Measurements from ENCODE around the gene MS4A12.
"Not testable (repeated sequence)": the region's sequence is repeated elsewhere in the genome, so short reads cannot be mapped to it uniquely, and the experiment has no call there.

Gene MS4A12
- total RNA-seq: 0 reads per million in 3 donors

GRCh38 chr11:60492488-60493009, at the start of gene MS4A12:
MS4A12 (plus strand) TSS chr11:60492778; CDS start chr11:60497319, 4,541 bp downstream.
- Histone ChIP-seq H3K4me1 (ENCODE audit: control insufficient read depth, insufficient read depth, low read length, poor library complexity, severe bottlenecking) (no peaks in the 10 kb centered on the region), H3K4me3 (ENCODE audit: insufficient read depth, low read depth, low read length, poor library complexity, severe bottlenecking) (no peak within 1 kb of the TSS), H3K36me3 (ENCODE audit: control insufficient read depth, insufficient read depth, low read length) (no peaks in the 10 kb centered on the region), H3K27ac (ENCODE audit: insufficient read depth, low read length, poor library complexity, severe bottlenecking) (no peak within 1 kb of the TSS), H3K9me3 (ENCODE audit: control insufficient read depth, low read length) (no peaks in the 10 kb centered on the region), H3K27me3 (replicated peaks; ENCODE audit: control insufficient read depth, insufficient read depth, low read length, poor library complexity, severe bottlenecking) (no peaks in the 10 kb centered on the region)
- DNase-seq: no peak

- no peaks in the 10 kb centered on the region for H3K27me3 ChIP-seq (replicated peaks; ENCODE audit: control insufficient read depth, insufficient read depth, low read length, poor library complexity, severe bottlenecking)
- no peak overlapping the region for H3K27ac ChIP-seq (ENCODE audit: insufficient read depth, low read length, poor library complexity, severe bottlenecking)
- H3K9me3 ChIP-seq (ENCODE audit: control insufficient read depth, low read length): no peaks in the 10 kb centered on the region
- no peak for DNase-seq
- H3K4me3 ChIP-seq (ENCODE audit: insufficient read depth, low read depth, low read length, poor library complexity, severe bottlenecking): peak overlapping the region; percentile 54
- H3K36me3 ChIP-seq (ENCODE audit: control insufficient read depth, insufficient read depth, low read length): no peaks in the 10 kb centered on the region
- no peaks in the 10 kb centered on the region for H3K4me1 ChIP-seq (ENCODE audit: control insufficient read depth, insufficient read depth, low read length, poor library complexity, severe bottlenecking)
Measured at GRCh38 chr11:60447070-60447469, 45.5 kb upstream of the MS4A12 start.

GRCh38 chr11:60447846-60448245, 44.7 kb upstream of the MS4A12 start:
- Histone ChIP-seq H3K27me3 (replicated peaks; ENCODE audit: control insufficient read depth, insufficient read depth, low read length, poor library complexity, severe bottlenecking) (no peaks in the 10 kb centered on the region), H3K36me3 (ENCODE audit: control insufficient read depth, insufficient read depth, low read length) (no peaks in the 10 kb centered on the region), H3K27ac (ENCODE audit: insufficient read depth, low read length, poor library complexity, severe bottlenecking) (no peak overlapping the region), H3K4me3 (ENCODE audit: insufficient read depth, low read depth, low read length, poor library complexity, severe bottlenecking) (no peak overlapping the region), H3K4me1 (ENCODE audit: control insufficient read depth, insufficient read depth, low read length, poor library complexity, severe bottlenecking) (no peaks in the 10 kb centered on the region), H3K9me3 (ENCODE audit: control insufficient read depth, low read length) (no peaks in the 10 kb centered on the region)
- DNase-seq: no peak

GRCh38 chr11:60451185-60451584, 41.4 kb upstream of the MS4A12 start:
- not testable (repeated sequence) for H3K27ac ChIP-seq (ENCODE audit: insufficient read depth, low read length, poor library complexity, severe bottlenecking); H3K27me3 ChIP-seq (replicated peaks; ENCODE audit: control insufficient read depth, insufficient read depth, low read length, poor library complexity, severe bottlenecking); H3K4me3 ChIP-seq (ENCODE audit: insufficient read depth, low read depth, low read length, poor library complexity, severe bottlenecking); H3K9me3 ChIP-seq (ENCODE audit: control insufficient read depth, low read length); H3K4me1 ChIP-seq (ENCODE audit: control insufficient read depth, insufficient read depth, low read length, poor library complexity, severe bottlenecking); DNase-seq; H3K36me3 ChIP-seq (ENCODE audit: control insufficient read depth, insufficient read depth, low read length)

- no peaks in the 10 kb centered on the region for H3K27me3 ChIP-seq (replicated peaks; ENCODE audit: control insufficient read depth, insufficient read depth, low read length, poor library complexity, severe bottlenecking)
- DNase-seq: no peak
- no peak overlapping the region for H3K4me3 ChIP-seq (ENCODE audit: insufficient read depth, low read depth, low read length, poor library complexity, severe bottlenecking)
- no peak overlapping the region for H3K27ac ChIP-seq (ENCODE audit: insufficient read depth, low read length, poor library complexity, severe bottlenecking)
- no peaks in the 10 kb centered on the region for H3K9me3 ChIP-seq (ENCODE audit: control insufficient read depth, low read length)
- no peaks in the 10 kb centered on the region for H3K4me1 ChIP-seq (ENCODE audit: control insufficient read depth, insufficient read depth, low read length, poor library complexity, severe bottlenecking)
- no peaks in the 10 kb centered on the region for H3K36me3 ChIP-seq (ENCODE audit: control insufficient read depth, insufficient read depth, low read length)
Measured at GRCh38 chr11:60454212-60454611, 38.4 kb upstream of the MS4A12 start.

GRCh38 chr11:60455531-60456042, 37.0 kb upstream of the MS4A12 start, which contains the start of gene MS4A1:
MS4A1 (plus strand) TSS chr11:60455847; CDS start chr11:60462375, 6,528 bp downstream.
- Histone ChIP-seq H3K9me3 (ENCODE audit: control insufficient read depth, low read length) (no peaks in the 10 kb centered on the region), H3K4me1 (ENCODE audit: control insufficient read depth, insufficient read depth, low read length, poor library complexity, severe bottlenecking) (no peaks in the 10 kb centered on the region), H3K4me3 (ENCODE audit: insufficient read depth, low read depth, low read length, poor library complexity, severe bottlenecking) (no peak within 1 kb of the TSS), H3K27me3 (replicated peaks; ENCODE audit: control insufficient read depth, insufficient read depth, low read length, poor library complexity, severe bottlenecking) (no peaks in the 10 kb centered on the region), H3K27ac (ENCODE audit: insufficient read depth, low read length, poor library complexity, severe bottlenecking) (no peak within 1 kb of the TSS), H3K36me3 (ENCODE audit: control insufficient read depth, insufficient read depth, low read length) (no peaks in the 10 kb centered on the region)
- DNase-seq: no peak

GRCh38 chr11:60457576-60457975, 35.0 kb upstream of the MS4A12 start:
- Histone ChIP-seq H3K36me3 (ENCODE audit: control insufficient read depth, insufficient read depth, low read length) (no peaks in the 10 kb centered on the region), H3K4me3 (ENCODE audit: insufficient read depth, low read depth, low read length, poor library complexity, severe bottlenecking) (no peak overlapping the region), H3K27ac (ENCODE audit: insufficient read depth, low read length, poor library complexity, severe bottlenecking) (no peak overlapping the region), H3K27me3 (replicated peaks; ENCODE audit: control insufficient read depth, insufficient read depth, low read length, poor library complexity, severe bottlenecking) (no peaks in the 10 kb centered on the region), H3K9me3 (ENCODE audit: control insufficient read depth, low read length) (no peaks in the 10 kb centered on the region), H3K4me1 (ENCODE audit: control insufficient read depth, insufficient read depth, low read length, poor library complexity, severe bottlenecking) (no peaks in the 10 kb centered on the region)
- DNase-seq: no peak

- H3K9me3 ChIP-seq (ENCODE audit: control insufficient read depth, low read length): no peaks in the 10 kb centered on the region
- no peak overlapping the region for H3K27ac ChIP-seq (ENCODE audit: insufficient read depth, low read length, poor library complexity, severe bottlenecking)
- H3K4me3 ChIP-seq (ENCODE audit: insufficient read depth, low read depth, low read length, poor library complexity, severe bottlenecking): no peak overlapping the region
- H3K36me3 ChIP-seq (ENCODE audit: control insufficient read depth, insufficient read depth, low read length): no peaks in the 10 kb centered on the region
- H3K4me1 ChIP-seq (ENCODE audit: control insufficient read depth, insufficient read depth, low read length, poor library complexity, severe bottlenecking): no peaks in the 10 kb centered on the region
- H3K27me3 ChIP-seq (replicated peaks; ENCODE audit: control insufficient read depth, insufficient read depth, low read length, poor library complexity, severe bottlenecking): no peaks in the 10 kb centered on the region
- DNase-seq: no peak
Measured at GRCh38 chr11:60459345-60459744, 33.2 kb upstream of the MS4A12 start.

GRCh38 chr11:60468829-60469228, 23.7 kb upstream of the MS4A12 start:
- no peaks in the 10 kb centered on the region for H3K36me3 ChIP-seq (ENCODE audit: control insufficient read depth, insufficient read depth, low read length)
- H3K27ac ChIP-seq (ENCODE audit: insufficient read depth, low read length, poor library complexity, severe bottlenecking): no peak overlapping the region
- DNase-seq: no peak
- H3K27me3 ChIP-seq (replicated peaks; ENCODE audit: control insufficient read depth, insufficient read depth, low read length, poor library complexity, severe bottlenecking): no peaks in the 10 kb centered on the region
- H3K4me3 ChIP-seq (ENCODE audit: insufficient read depth, low read depth, low read length, poor library complexity, severe bottlenecking): no peak overlapping the region
- H3K9me3 ChIP-seq (ENCODE audit: control insufficient read depth, low read length): no peaks in the 10 kb centered on the region
- H3K4me1 ChIP-seq (ENCODE audit: control insufficient read depth, insufficient read depth, low read length, poor library complexity, severe bottlenecking): no peaks in the 10 kb centered on the region

- no peaks in the 10 kb centered on the region for H3K9me3 ChIP-seq (ENCODE audit: control insufficient read depth, low read length)
- no peaks in the 10 kb centered on the region for H3K36me3 ChIP-seq (ENCODE audit: control insufficient read depth, insufficient read depth, low read length)
- H3K27ac ChIP-seq (ENCODE audit: insufficient read depth, low read length, poor library complexity, severe bottlenecking): no peak overlapping the region
- no peak for DNase-seq
- no peaks in the 10 kb centered on the region for H3K27me3 ChIP-seq (replicated peaks; ENCODE audit: control insufficient read depth, insufficient read depth, low read length, poor library complexity, severe bottlenecking)
- no peak overlapping the region for H3K4me3 ChIP-seq (ENCODE audit: insufficient read depth, low read depth, low read length, poor library complexity, severe bottlenecking)
- no peaks in the 10 kb centered on the region for H3K4me1 ChIP-seq (ENCODE audit: control insufficient read depth, insufficient read depth, low read length, poor library complexity, severe bottlenecking)
Measured at GRCh38 chr11:60469723-60470122, 22.9 kb upstream of the MS4A12 start.

Data from effector memory CD4-positive, alpha-beta T cell (primary cell).